GM12864 (cell line): ENCODE results near the gene KCNJ10.

Experiments used
- DNase-seq: peaks from one replicate; pipeline ENCODE4 v3.0.0-alpha.2; 2011; ENCODE audit warnings: low read depth
- H3K4me3 ChIP-seq: 2 replicates; pipeline ENCODE4 v1.5.1; 2011; ENCODE audit warnings: mild to moderate bottlenecking, low read depth, low read length, control low read depth
- CTCF ChIP-seq: IDR thresholded peaks from 2 replicates; pipeline ENCODE4 v1.5.1; 2011; ENCODE audit warnings: low read depth, mild to moderate bottlenecking, moderate library complexity, low read length, control low read depth, inconsistent platforms; ENCODE audit errors: missing control alignments

KCNJ10 gene

DNA sequence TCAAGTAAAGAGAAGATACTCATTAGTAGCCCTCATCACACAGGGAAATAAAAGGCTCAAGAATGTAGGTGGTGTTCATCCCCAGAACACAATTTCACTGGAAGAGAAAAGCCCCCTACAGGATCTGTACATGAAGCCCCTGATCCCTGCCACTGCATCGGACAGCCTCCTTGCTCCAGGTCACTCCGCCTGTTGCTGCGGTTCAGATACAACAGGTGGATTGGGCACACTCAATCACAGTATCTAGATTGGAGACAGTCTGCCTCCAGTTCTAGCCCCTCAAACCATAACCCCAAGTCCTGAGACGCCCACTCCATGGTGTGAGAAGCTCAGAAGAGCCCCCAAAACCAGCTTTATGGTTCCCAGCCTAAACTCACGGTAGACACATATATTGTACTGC is 117.0 kb downstream of the KCNJ10 start:
- no peak overlapping the region for H3K4me3 ChIP-seq
- DNase-seq: no peak
- no peak for TF ChIP-seq CTCF

DNA sequence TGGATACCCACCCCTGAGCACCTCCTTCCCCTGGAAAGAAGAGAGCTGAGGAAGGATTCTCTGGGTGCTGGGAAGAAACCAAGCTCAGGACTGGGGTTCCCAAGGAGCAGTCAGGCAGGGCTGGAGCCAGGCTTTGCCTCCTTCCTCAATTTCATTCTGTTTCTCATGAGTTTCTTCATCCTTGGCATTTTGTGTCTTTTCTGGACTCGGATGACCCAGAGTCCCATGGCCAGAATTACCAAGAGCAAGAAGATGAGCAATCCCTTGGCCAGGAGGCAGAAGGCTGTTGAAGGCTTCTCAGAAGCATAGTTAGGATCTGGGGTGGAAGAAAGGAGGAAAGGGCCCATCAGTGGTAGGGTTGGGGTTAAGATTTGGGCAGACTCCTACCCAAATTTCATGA is 118.4 kb downstream of the KCNJ10 start:
- no peak for TF ChIP-seq CTCF
- no peak for DNase-seq
- no peak overlapping the region for H3K4me3 ChIP-seq

- no peak for TF ChIP-seq CTCF
- no peak for DNase-seq
- H3K4me3 ChIP-seq: no peak overlapping the region
These were observed 118.9 kb downstream of the KCNJ10 start for GRCh38 chr1:159951016-159951415.

DNA sequence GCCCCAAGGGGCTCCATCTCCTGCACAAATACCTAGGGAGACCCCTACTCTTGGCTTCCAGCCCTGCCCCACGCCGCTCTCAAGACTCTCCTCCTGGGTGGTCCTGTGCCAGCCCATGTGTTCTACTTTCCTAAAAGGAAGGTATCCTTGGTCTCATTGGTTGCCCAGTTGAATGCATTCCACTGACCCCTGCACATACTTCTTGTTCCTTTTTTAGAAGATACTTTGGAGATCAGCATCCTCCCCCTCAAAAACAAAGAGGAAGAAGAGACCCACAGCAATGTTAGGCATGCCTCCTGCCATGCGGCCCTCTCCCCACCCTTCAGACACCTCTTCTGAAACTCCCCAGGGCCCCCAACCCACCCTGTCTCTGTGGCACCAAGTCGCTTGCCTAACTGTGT is 120.0 kb downstream of the KCNJ10 start:
- H3K4me3 ChIP-seq: no peak overlapping the region
- no peak for DNase-seq
- TF ChIP-seq CTCF: no peak

DNA sequence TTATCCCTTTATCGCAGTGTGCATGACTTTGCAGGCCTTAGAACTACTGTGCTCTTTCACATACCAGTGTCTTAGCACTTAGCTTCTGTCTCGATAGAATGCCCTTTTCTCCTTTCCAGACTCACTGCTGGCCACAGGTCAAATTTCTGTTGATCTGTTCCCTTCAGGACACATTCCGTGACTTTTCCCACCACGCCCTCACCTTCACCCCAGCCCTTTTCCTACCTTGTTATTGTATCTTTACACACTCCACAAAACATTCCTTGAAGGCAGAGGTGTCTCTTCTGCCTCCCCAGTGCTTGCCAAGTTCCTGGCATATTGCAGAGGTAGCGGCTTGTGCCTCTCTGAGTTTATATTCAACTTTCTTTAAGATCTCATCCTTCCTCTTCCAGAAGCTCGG is 120.8 kb downstream of the KCNJ10 start:
- H3K4me3 ChIP-seq: no peak overlapping the region
- DNase-seq: no peak
- no peak for TF ChIP-seq CTCF
